ENCODE results near the gene GGA2. TPM values are rescaled to one million over a fixed set of nuclear protein-coding genes. Genes with fewer than 3 reads are reported as not detected.
"Not testable (repeated sequence)": the region's sequence is repeated elsewhere in the genome, so short reads cannot be mapped to it uniquely, and the experiment has no call there.

Gene GGA2
- total RNA-seq, 1 donor from 2014 or later = 161 TPM

GRCh38 chr16:23448392-23448791 is 61.9 kb downstream of the GGA2 start:
- Histone ChIP-seq H3K36me3 (peaks cover 27% of the 10 kb centered on the region), H3K4me1 (peaks cover 16% of the 10 kb centered on the region), H3K9me3 (no peaks in the 10 kb centered on the region), H3K4me3 (no peak overlapping the region), H3K27me3 (no peaks in the 10 kb centered on the region), H3K27ac (no peak overlapping the region)
- DNase-seq = no peak
- intact Hi-C loops (cut with DNase I) = no loop called here
- TF ChIP-seq, protein P1, sequence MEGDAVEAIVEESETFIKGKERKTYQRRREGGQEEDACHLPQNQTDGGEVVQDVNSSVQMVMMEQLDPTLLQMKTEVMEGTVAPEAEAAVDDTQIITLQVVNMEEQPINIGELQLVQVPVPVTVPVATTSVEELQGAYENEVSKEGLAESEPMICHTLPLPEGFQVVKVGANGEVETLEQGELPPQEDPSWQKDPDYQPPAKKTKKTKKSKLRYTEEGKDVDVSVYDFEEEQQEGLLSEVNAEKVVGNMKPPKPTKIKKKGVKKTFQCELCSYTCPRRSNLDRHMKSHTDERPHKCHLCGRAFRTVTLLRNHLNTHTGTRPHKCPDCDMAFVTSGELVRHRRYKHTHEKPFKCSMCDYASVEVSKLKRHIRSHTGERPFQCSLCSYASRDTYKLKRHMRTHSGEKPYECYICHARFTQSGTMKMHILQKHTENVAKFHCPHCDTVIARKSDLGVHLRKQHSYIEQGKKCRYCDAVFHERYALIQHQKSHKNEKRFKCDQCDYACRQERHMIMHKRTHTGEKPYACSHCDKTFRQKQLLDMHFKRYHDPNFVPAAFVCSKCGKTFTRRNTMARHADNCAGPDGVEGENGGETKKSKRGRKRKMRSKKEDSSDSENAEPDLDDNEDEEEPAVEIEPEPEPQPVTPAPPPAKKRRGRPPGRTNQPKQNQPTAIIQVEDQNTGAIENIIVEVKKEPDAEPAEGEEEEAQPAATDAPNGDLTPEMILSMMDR (IDR thresholded peaks at IDR 0.05) = no peak
- no peak for ATAC-seq

GRCh38 chr16:23437542-23437941 is 72.8 kb downstream of the GGA2 start:
- ATAC-seq; H3K4me3 ChIP-seq; H3K9me3 ChIP-seq; DNase-seq; intact Hi-C loops (cut with DNase I); H3K27ac ChIP-seq; H3K27me3 ChIP-seq: not testable (repeated sequence)
- H3K4me1 ChIP-seq = peaks cover 17% of the 10 kb centered on the region
- peaks cover 56% of the 10 kb centered on the region for H3K36me3 ChIP-seq

DNA sequence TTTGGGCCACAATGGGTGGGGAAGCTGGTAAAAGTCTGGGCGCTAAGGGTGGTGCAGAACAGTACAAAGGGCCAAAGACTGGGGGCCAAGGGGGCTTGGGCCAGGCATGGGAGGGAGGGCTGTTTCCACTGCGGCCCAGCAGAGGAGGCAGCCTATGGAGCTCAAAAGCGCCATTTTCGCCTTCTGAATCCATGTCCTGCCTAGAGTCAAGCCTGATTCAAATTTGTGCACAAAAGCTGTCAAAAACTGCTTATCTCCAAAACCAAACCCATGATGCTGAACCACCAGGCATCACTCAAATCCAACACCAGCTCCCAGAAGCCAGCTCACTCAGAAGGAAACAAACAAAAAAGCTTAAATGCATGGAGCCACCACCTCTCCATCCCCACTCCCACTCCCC is 73.3 kb downstream of the GGA2 start:
- Histone ChIP-seq H3K27ac (no peak overlapping the region), H3K27me3 (no peaks in the 10 kb centered on the region), H3K36me3 (peaks cover 56% of the 10 kb centered on the region), H3K9me3 (no peaks in the 10 kb centered on the region), H3K4me1 (peaks cover 17% of the 10 kb centered on the region), H3K4me3 (no peak overlapping the region)
- TF ChIP-seq, protein P1 (IDR thresholded peaks at IDR 0.05) = no peak
- intact Hi-C loops (cut with DNase I) = no loop called here
- DNase-seq (no peak), ATAC-seq (no peak)

DNA sequence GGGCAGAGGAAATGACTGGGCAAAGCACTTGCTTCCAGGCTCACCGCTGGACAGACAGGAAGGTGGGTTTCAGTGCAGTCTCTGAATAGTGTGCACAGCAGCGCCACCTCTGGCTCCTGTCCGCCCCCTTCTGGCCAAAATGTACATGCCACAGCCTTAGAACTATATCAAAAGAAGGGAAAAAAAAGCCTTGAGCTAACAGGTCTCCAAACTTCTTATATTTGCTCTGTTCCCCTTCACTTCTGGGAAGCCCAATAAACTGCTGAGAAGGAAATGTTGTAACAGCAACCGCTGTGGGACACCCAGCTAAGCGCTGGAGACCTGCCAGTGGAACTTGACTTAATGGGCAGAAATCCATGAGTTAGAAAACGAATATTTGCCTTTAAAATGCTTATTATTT is 74.8 kb downstream of the GGA2 start:
- H3K36me3 ChIP-seq = peaks cover 55% of the 10 kb centered on the region
- peak; percentile 93 for ATAC-seq
- peaks cover 17% of the 10 kb centered on the region for H3K4me1 ChIP-seq
- H3K9me3 ChIP-seq = no peaks in the 10 kb centered on the region
- H3K27ac ChIP-seq = no peak overlapping the region
- DNase-seq = peak; percentile 83
- no peaks in the 10 kb centered on the region for H3K27me3 ChIP-seq
- intact Hi-C loops (cut with DNase I) = no loop called here
- H3K4me3 ChIP-seq = no peak overlapping the region
- TF ChIP-seq, protein P1 (IDR thresholded peaks at IDR 0.05) = peak; percentile 89

- H3K27me3 ChIP-seq = no peaks in the 10 kb centered on the region
- no peaks in the 10 kb centered on the region for H3K9me3 ChIP-seq
- peak; percentile 77 for ATAC-seq
- peaks cover 62% of the 10 kb centered on the region for H3K36me3 ChIP-seq
- DNase-seq = no peak
- TF ChIP-seq, protein P1 (IDR thresholded peaks at IDR 0.05) = peak; percentile 86
- H3K4me1 ChIP-seq = peaks cover 17% of the 10 kb centered on the region
- no peak overlapping the region for H3K4me3 ChIP-seq
- no peak overlapping the region for H3K27ac ChIP-seq
- intact Hi-C loops (cut with DNase I) = loop anchor here (5.0 kb wide), 1 partner anchor 252 kb away; the partner anchor contains the start of gene SCNN1G
Measured at GRCh38 chr16:23434380-23434779, 75.9 kb downstream of the GGA2 start.

DNA sequence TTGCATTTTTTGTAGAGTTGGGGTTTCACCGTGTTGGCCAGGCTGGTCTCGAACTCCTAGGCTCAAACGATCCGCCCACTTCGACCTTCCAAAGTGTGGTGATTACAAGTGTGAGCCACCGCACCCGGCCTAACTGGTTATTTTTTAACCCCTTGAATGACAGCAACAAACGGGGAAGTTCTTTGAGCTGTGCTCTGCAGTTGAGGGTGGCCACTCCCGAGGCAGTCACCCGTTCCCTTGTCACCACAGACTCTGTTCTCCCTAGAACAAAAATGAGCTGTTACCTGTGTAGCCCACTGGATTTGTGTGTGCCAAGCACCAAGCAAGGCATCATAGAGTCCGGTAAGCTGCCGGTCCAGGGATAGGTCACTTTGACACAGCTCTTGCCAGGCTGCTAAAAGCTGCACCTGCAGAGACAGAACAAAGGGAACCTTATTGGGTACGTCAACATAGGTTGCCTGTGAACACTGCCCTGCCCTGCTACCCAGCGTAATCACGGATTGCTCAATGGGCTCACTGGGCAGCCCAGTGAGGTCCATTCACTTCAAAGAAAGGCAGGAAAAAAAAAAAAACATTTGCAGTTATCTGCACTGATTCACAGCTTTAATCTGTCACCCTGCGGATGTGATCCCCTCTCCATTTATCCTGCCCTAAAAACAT is 76.9 kb downstream of the GGA2 start:
- TF ChIP-seq, protein P1 (IDR thresholded peaks at IDR 0.05) = no peak
- no peaks in the 10 kb centered on the region for H3K9me3 ChIP-seq
- H3K27ac ChIP-seq = no peak overlapping the region
- intact Hi-C loops (cut with DNase I) = loop anchor here (5.0 kb wide), 1 partner anchor 251 kb away; the partner anchor contains the start of gene SCNN1G
- no peaks in the 10 kb centered on the region for H3K27me3 ChIP-seq
- ATAC-seq (peak; percentile 55), DNase-seq (no peak)
- no peak overlapping the region for H3K4me3 ChIP-seq
- H3K4me1 ChIP-seq = peaks cover 17% of the 10 kb centered on the region
- H3K36me3 ChIP-seq = peaks cover 55% of the 10 kb centered on the region
